ENCODE results near the gene OR4F15.
"Not testable (repeated sequence)": the region's sequence is repeated elsewhere in the genome, so short reads cannot be mapped to it uniquely, and the experiment has no call there.

The OR4F15 gene

GRCh38 chr15:101811902-101812301, at the start of gene OR4F15:
Gene OR4F15, plus strand, starts transcription at chr15:101812202. Its CDS starts 5,985 bp downstream, at chr15:101818187.
- no peak for DNase-seq (ENCODE audit: low read depth in 1 of 2, low spot score in 1 of 2)

- not testable (repeated sequence) for DNase-seq (ENCODE audit: low read depth in 1 of 2, low spot score in 1 of 2)
Observed at GRCh38 chr15:101764669-101765339, 47.2 kb upstream of the OR4F15 start.

- not testable (repeated sequence) for DNase-seq (ENCODE audit: low read depth in 1 of 2, low spot score in 1 of 2)
Observed at GRCh38 chr15:101765340-101765671, 46.7 kb upstream of the OR4F15 start.

- no peak for DNase-seq (ENCODE audit: low read depth in 1 of 2, low spot score in 1 of 2)
Observed at GRCh38 chr15:101765772-101766456, 46.1 kb upstream of the OR4F15 start.

- not testable (repeated sequence) for DNase-seq (ENCODE audit: low read depth in 1 of 2, low spot score in 1 of 2)
Observed at GRCh38 chr15:101767083-101767640, 44.8 kb upstream of the OR4F15 start.

GRCh38 chr15:101772921-101773320, 39.1 kb upstream of the OR4F15 start:
- DNase-seq (ENCODE audit: low read depth in 1 of 2, low spot score in 1 of 2): no peak

- DNase-seq (ENCODE audit: low read depth in 1 of 2, low spot score in 1 of 2): no peak
Observed at GRCh38 chr15:101773496-101774100, 38.4 kb upstream of the OR4F15 start.

- no peak for DNase-seq (ENCODE audit: low read depth in 1 of 2, low spot score in 1 of 2)
Observed at GRCh38 chr15:101775136-101775535, 36.9 kb upstream of the OR4F15 start.

- not testable (repeated sequence) for DNase-seq (ENCODE audit: low read depth in 1 of 2, low spot score in 1 of 2)
Observed at GRCh38 chr15:101778576-101778975, 33.4 kb upstream of the OR4F15 start.

GRCh38 chr15:101780225-101780624, 31.8 kb upstream of the OR4F15 start:
- not testable (repeated sequence) for DNase-seq (ENCODE audit: low read depth in 1 of 2, low spot score in 1 of 2)

GRCh38 chr15:101781928-101782327, 30.1 kb upstream of the OR4F15 start:
- no peak for DNase-seq (ENCODE audit: low read depth in 1 of 2, low spot score in 1 of 2)

GRCh38 chr15:101784644-101785043, 27.4 kb upstream of the OR4F15 start:
- DNase-seq (ENCODE audit: low read depth in 1 of 2, low spot score in 1 of 2): no peak

- not testable (repeated sequence) for DNase-seq (ENCODE audit: low read depth in 1 of 2, low spot score in 1 of 2)
Observed at GRCh38 chr15:101786422-101786821, 25.6 kb upstream of the OR4F15 start.

- not testable (repeated sequence) for DNase-seq (ENCODE audit: low read depth in 1 of 2, low spot score in 1 of 2)
Observed at GRCh38 chr15:101788001-101788400, 24.0 kb upstream of the OR4F15 start.

- DNase-seq (ENCODE audit: low read depth in 1 of 2, low spot score in 1 of 2): not testable (repeated sequence)
Observed at GRCh38 chr15:101788503-101789269, 23.3 kb upstream of the OR4F15 start.

GRCh38 chr15:101790748-101791147, 21.3 kb upstream of the OR4F15 start:
- DNase-seq (ENCODE audit: low read depth in 1 of 2, low spot score in 1 of 2): not testable (repeated sequence)

GRCh38 chr15:101793981-101794380, 18.0 kb upstream of the OR4F15 start:
- DNase-seq (ENCODE audit: low read depth in 1 of 2, low spot score in 1 of 2): not testable (repeated sequence)

GRCh38 chr15:101795455-101795854, 16.5 kb upstream of the OR4F15 start:
- no peak for DNase-seq (ENCODE audit: low read depth in 1 of 2, low spot score in 1 of 2)

GRCh38 chr15:101799665-101800064, 12.3 kb upstream of the OR4F15 start:
- DNase-seq (ENCODE audit: low read depth in 1 of 2, low spot score in 1 of 2): no peak

GRCh38 chr15:101801048-101801447, 11.0 kb upstream of the OR4F15 start:
- no peak for DNase-seq (ENCODE audit: low read depth in 1 of 2, low spot score in 1 of 2)

GRCh38 chr15:101803209-101803608, 8.8 kb upstream of the OR4F15 start, which contains the start of gene OR4F6:
Gene OR4F6, plus strand, starts transcription at chr15:101803509. Its CDS starts 2,211 bp downstream, at chr15:101805720.
- no peak for DNase-seq (ENCODE audit: low read depth in 1 of 2, low spot score in 1 of 2)

All from activated T-helper 1 cell treated with anti-CD3 and anti-CD28 coated beads, Interleukin-2, amount 50 U/mL, for 16 hours (primary cell).